Kidney capillary endothelial cell (primary cell): ENCODE results near the gene CORO6.

Experiments used
- DNase-seq: peaks from one replicate; pipeline ENCODE4 v3.0.0-alpha.2; 2018; ENCODE audit warnings: low spot score

Gene CORO6

DNA sequence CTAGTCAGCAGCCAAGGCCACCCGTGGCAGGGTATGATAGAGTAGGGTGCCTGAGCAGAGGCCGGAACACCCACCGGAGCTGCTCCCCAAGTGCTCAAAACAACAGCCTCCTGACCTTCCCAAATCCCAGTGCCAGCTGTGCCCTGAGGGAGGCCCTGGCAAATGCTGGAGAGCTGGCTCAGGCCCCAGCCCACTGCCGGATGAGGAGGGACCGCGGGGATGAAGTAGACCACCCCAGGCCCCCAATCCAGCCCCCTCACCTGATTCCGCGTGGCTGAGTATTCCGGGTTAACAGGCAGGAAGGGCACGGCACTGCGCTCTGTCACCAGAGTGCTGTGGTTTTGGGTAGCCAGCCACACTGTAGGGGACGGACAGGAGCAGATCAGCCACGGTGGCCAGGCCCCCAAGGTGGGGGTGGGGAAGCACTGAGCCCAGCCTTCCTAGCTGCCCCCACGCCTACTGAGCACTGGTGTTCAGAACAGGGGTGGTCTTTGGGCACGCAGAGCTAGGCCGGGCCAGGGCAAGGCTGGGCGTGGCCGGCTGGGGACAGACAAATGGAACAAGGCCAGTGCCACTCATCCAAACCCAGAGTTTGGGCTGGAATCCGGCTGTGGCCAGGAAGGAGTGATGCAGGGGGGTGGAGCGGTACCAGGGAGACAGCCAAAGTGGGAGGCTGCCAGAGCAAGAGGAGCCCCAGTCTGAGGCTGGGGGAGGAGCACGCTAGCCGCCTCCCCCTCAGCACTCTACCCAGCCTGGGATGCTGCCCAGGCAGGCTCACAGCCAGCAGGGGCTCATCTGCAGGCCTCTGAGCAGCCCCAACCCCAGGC, 45.1 kb downstream of the CORO6 start:
- DNase-seq, result no peak

GRCh38 chr17:29577001-29577370, 45.7 kb downstream of the CORO6 start:
- no peak for DNase-seq

DNA sequence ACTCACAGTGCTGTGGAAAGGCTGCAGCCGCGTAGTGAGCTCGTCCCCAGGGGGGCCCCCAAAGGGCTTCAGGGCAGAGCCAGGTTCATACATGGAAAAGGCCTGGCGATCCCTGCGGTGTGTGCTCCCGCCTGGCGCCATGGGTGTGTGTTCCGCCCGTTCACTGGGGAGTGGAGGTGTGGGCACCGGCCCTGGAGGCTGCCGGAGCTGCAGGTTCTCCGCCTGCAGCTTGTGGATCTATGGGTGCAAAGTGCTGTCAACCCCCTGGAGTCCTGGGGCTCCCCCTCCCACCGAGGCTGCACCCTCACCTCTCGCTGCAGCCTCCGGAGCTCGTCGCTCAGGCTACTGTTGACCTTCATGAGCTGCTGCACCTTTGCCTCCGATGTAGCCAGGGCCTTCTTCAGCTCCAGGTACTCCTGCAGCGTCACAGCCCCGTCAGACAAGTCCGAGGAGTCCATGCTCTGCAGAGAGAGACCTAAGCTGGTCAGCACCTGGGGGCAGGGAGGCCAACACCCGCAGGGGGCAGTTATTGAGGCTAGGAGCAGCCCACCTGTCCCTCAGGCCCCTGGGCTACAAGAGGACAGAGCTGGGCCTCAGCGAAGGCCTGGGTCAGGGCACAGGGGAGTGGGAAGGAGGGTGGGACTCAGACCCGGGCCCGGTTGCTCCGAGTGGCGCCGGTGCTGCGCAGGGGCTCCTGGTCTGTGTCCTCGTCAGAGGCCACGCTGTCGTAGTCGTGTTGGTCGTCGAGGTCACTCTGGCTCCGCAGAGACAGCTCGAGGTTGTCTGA, 46.3 kb downstream of the CORO6 start:
- DNase-seq, result no peak

DNA sequence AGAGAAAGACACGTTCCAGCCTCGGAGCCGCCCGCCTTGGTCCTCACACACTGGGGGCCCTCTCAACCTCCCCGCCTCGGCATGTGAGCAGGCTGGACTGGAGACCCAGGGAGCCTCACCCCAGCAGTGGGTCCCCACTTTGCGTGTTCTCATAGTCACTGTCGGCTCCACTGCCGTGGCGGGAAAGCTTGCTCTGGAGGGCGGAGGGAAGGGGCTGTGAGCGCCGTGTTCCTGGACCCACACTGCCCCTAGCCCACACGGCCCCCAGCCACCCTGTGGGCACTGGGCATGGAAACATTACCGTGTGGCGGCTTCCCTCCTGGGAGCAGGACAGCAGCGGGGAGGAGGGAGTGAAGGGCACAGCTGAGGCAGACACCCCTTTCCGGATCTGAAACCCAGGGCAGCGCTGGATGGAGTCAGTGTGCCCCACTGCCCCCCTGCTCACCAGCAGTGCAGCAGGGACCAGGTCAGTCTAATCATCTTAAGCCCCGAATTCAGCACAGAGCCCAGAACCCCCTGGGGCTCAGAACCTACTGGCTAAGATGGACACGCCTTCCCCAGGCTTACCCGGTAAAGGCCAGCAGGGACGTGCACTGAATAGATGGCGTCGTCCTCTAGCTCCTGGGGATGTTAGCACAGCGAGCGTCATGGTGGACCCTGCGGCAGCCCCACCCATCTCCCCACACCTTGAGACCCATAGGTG, 47.0 kb downstream of the CORO6 start:
- DNase-seq, result no peak

- no peak for DNase-seq
Observed at GRCh38 chr17:29574732-29575510, 47.8 kb downstream of the CORO6 start.

DNA sequence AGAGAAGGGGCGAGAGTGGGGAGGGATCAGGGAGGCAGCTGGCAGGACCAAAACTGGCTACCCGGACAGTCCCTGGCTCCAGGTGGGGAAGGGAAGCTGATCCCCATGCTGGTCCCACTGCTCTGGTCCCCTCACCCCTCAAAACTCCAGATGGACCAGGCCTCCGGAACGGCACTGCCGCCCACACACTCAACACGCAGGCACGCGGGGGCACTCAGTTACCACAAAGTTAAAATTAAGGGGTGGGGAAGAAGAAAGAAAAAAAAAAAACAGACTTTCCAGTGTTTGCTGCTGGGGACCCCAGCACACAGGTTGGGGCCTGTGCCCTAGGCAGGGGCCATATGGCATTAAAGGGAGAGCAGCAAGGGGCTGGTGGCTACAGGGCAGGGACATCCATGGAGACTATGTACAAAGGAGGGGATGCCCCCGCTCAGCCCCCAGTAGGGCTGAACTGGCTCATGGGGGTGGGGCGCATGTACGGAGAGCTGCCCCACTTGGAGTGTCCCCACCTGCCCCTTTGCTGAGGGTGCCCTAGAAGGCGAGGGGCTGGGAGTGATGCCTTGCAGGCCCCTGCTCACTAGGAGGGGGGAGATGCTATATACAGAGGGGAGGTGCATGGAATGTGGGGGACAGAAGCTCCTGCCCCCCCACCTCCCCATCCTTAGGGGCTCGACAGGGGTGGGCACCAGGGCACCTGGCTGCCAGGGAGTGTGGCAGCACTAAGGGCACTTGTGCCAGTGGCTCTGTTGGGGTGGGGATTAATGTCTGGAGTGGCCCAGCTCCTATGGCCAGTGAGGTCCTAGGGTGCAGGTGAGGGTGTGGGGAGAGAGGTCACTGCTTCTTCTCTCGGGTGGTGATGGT, 48.6 kb downstream of the CORO6 start:
- DNase-seq, result no peak

GRCh38 chr17:29573558-29573869, 49.2 kb downstream of the CORO6 start:
- DNase-seq, result no peak

DNA sequence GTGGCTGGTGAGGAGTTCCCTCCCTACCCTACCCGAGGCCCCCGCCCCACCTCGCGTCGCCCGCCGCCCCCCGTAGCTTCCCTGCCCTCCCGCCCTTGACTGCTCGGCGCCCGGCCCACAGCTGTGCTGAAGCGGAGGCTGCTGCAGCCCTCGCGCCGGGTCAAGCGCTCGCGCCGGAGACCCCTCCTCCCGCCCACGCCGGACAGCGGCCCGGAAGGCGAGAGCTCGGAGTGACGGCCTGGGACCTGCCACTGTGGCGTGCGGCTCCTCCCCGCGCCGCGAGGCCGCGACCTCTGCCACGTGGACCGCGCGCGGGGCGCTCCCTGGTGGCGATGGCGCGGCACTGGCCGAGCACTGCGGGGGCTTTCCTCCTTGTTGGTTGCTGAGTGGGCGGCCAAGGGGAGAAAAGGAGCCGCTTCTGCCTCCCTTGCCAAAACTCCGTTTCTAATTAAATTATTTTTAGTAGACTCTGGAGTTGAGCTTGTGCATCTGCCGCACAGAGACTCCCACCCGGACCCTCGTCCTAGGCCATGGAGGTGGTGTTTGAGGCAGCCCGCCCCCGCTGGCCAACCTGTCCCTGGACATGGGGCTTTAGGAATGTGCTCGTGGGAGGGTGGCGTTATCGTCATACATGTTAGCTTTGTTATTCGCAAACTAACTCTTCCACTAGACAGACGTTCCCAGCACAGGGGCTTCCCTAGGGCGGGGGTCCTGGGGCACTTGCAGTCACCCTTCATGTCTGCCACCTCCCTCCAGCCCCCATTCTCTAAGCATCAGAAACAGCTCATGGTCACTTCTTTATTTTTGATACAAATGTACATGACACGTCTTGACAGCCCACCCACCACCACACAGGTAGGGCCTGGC, 49.8 kb downstream of the CORO6 start:
- DNase-seq, result no peak

DNA sequence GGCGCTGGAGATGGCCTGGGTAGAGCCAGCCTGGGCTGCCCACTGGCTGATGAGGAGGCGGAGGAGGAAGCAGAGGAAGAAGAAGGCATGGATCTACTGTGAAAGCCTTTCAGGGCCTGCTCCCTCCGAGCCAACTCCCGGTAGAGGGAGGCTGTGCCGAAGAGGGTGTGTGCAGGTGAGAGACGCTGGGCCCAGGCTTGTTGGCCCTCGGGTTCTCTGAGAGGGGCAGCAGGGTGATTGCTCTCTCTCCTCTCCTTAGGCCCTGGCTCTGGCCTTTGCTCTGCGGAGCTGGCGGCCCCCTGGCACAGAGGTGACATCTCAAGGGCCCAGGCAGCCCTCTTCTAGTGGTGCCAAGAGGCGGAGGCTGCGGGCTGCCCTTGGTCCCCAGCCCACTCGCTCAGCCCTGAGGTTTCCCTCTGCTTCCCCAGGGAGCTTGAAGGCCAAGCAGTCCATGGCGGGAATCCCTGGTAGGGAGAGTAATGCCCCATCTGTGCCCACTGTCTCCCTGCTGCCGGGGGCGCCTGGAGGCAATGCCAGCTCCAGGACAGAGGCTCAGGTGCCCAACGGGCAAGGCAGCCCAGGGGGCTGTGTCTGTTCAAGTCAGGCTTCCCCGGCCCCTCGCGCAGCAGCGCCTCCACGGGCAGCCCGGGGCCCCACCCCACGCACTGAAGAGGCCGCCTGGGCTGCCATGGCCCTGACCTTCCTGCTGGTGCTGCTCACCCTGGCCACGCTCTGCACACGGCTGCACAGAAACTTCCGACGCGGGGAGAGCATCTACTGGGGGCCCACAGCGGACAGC, 50.6 kb downstream of the CORO6 start:
- DNase-seq, result no peak

DNA sequence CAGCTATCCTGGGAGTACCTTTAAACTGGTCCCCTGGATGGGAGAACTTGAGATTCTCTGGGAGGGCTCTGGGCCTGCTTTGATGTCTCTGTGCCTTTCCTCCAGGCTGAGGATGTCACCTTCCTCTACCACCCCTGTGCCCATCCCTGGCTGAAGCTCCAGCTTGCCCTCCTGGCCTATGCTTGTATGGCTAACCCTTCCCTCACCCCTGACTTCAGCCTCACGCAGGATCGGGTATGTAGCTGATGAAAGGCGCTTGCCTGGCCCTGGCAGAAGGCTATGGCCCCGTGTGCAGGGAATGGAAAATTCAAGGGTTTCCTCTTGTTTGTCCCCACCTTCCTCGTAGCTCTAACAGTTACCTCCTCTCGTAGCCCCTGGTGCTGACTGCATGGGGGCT, 51.2 kb downstream of the CORO6 start:
- no peak for DNase-seq

GRCh38 chr17:29570521-29570920, 52.2 kb downstream of the CORO6 start:
- DNase-seq, result no peak

DNA sequence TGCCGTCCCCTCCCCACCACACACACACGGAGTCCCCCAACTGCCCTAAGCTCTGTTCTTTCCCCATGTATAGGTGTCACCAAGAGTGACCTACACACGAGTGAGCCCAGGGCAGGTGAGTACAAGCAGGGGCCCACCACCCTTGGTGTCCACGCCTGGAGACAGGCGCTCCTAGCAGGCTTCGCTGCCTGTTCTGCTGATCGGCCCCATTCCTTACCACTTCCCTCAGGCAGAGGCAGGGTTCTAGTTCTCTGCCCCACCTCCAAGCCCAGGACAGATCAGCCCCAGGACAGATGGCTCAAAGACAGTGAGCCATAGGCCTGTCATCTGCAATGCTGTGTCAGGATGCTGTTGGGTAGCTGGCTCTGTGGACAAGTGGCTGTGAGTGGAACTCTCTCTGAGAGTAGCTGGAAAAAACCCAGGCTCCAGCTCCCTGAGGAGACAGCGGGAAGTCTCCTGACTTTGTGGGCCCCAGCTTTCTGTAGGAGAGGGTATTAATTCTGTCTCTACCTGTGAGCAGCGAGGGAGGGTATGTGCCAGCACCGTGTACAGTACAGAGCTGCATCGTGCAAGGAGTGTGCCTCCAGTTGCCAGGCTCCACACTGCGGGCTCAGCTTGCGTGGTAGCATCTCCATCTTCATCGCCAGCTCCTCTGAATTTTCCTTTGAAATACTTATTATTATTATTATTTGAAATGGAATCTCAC, 53.3 kb downstream of the CORO6 start:
- no peak for DNase-seq

DNA sequence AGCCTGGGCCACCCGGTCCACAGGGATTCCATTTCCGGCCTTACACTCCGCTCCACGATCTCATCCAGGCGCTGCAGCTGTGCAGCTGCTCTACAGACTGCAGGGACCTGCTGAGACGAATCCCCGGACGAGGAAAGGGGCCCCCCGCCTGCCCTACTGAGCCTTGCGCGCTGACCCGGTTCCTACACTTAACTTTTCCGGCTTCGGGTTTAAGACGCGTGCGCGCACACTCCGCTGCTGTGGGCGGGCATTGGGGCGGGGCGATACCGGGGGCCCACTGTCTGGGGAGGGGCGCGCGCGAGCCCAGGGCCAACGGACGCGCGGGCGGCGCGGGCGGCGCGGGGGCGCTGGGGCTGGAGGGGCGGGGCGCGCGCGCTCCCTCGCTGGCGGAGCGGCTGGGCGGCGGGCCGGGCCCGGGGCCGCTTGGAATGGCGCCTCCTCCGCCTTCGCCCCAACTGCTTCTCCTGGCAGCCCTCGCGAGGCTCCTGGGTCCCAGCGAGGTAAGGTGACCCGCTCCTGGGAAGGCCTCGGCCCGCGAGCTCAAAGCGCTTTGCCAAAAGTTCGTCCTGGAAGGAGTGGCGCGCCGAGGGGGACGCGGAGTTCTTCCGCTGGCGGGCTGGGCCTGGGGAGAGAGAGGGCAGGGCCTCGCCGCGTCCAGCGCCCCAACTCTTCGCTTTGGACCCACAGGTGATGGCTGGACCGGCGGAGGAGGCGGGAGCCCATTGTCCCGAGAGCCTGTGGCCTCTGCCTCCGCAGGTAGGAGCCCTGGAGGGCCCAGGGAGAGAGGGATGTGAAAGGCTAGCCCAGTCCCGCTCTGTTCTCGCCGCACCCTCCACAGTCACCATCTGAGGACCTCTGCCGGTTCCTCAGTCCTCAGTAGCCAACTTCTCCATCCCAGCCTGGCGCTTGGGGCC, 54.1 kb downstream of the CORO6 start, which contains the start of gene TP53I13:
Gene TP53I13 (plus strand): TSS at position 371 of the 914 bp plus-strand sequence. CDS start 58 bp downstream, at position 429.
- no peak for DNase-seq

- no peak for DNase-seq
Observed at GRCh38 chr17:29567554-29568330, 55.0 kb downstream of the CORO6 start.

- DNase-seq, result no peak
Observed at GRCh38 chr17:29567304-29567553, 55.5 kb downstream of the CORO6 start.

GRCh38 chr17:29566473-29567303, 56.0 kb downstream of the CORO6 start, which contains the start of gene ABHD15:
Gene ABHD15 (minus strand): TSS chr17:29567037. CDS start chr17:29566966, 71 bp downstream.
- DNase-seq, result no peak
